Measurements from ENCODE around the gene C20orf141.

GRCh38 chr20:2820896-2821869, 6.4 kb downstream of the C20orf141 start:
- no peak for TF ChIP-seq CTCF (IDR thresholded peaks at IDR 0.05; ENCODE audit: insufficient read depth, low read length)
- TF ChIP-seq REST (IDR thresholded peaks at IDR 0.05; ENCODE audit: insufficient replicate concordance, low read depth): no peak
- TF ChIP-seq POLR2AphosphoS5 (IDR thresholded peaks at IDR 0.05; ENCODE audit: low read depth): no peak
- no peak for TF ChIP-seq GABPA (IDR thresholded peaks at IDR 0.05; ENCODE audit: low read depth)

Data from HL-60 (cell line).